HPDE6-E6E7 (cell line): Measurements from ENCODE around the gene ADARB2.
A peak's percentile ranks its signal among the peaks of the same experiment; 100 is the strongest.
"Not testable (repeated sequence)": the region's sequence is repeated elsewhere in the genome, so short reads cannot be mapped to it uniquely, and the experiment has no call there.

ENCODE experiments used
- DNase-seq: peaks from one replicate; pipeline ENCODE4 v3.0.0; 2011; ENCODE audit warnings: missing footprints; ENCODE audit errors: extremely low spot score

ADARB2 gene

DNA sequence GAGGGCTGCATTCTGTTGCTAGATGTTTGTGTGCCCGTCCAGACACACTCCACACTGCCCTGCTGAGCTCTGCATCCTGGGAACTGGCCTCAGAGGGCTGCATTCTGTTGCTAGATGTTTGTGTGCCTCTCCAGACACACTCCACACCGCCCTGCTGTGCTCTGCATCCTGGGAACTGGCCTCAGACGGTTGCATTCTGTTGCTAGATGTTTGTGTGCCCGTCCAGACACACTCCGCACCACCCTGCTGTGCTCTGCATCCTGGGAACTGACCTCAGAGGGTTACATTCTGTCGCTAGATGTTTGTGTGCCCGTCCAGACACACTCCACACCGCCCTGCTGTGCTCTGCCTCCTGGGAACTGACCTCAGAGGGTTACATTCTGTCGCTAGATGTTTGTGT, 120.6 kb downstream of the ADARB2 start:
- not testable (repeated sequence) for DNase-seq

DNA sequence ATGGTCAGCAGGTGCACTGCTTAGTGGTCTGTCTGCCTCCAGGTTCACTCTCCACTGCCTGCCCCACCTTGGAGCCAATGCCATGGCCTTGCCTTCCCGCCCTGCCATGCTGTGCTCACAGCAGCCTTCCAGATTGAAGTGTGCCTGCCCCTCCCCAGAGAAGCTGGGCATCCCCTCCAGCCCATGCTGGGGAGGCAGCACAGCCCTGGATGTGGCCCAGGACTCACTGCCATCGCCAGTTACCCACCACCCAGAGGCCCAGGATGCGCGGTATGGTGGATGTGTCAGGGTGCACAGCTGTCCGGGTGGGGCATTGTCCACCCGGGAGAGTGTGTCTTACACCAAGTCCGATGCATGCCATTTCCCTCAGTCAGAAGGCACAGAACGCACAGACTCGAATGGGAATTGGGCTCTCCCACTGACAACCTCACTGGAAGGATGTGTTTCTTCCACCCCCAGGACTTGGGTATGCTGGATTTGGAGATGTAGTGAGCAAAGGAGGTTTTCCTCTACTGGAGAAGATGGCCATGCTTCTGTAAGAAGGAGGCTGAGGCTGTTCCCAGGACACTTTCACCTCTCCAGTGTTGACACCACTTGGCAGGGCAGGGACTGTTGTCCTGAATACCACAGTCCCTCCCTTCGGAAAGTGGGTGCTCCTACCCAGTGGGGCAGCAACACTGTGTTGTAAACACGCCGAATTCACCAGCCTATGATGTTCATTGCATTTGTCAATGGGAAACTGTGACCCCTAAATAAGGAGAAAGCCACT, 122.0 kb downstream of the ADARB2 start:
- DNase-seq: no peak

DNA sequence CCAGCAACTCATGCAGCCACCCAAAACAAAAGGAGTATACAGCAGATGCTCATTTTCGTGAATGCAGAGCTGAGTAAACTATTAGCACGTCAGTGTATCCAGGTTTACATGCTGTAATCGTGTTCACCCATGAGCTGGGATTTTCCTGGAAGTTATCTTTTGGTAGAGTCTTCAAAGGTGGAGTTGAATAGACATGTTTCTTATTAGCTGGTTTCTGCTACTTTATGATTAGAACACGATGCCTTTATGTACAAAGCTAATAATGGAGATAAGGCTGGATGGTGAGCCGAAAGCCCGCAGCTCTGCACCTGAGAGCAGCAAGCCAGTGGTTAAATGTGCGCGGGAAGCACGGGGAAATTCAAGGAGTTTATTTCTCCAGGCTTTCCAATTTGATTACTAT, 123.8 kb downstream of the ADARB2 start:
- no peak for DNase-seq

DNA sequence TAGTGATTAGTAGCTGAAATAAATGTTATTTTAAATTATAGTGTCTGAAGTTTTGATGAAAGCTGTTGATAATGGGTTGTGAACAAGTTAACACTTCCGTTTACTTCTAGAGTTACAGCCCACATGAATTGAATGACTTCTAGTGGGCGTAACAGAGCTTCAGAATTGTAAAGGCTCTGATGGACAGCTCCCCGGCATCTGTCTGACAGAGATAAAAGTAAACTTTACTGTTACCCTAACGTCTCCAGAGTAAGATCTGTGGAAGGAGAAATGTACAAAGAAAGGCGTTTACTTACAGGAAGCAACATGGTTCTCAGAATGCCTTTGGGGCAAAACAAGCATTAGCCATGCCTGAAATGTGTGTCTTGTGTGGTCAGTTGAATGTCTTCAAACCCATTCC, 124.4 kb downstream of the ADARB2 start:
- no peak for DNase-seq

DNA sequence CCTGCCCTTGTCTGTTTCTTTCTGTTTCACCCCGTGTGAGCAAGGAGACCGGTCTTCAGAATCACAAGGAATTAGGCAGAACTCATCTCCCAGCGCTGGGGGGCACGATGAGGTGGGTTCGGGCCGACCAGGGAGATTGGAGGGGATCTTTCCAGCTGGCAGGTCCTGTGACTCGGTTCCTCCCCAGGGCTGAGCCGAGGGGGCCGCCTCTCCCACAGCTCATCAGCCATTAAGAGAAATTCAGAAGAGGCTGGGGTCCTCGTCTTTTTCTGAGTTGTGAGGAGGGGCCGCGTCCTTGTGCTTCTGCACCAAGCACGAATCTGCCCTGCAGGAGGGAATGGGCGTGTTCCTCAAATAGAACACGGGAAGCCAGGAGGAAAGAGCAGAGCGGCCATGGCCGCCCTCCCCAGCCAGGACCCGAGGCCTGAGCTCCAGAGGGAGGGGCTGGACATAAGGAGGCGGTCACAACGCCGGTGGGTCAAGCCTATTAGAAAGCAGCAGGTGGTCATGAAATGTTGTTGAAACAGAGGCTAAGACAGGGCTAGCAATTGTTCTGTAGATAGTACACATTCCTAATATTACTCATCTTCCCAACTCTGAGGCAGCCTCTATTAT, 125.3 kb downstream of the ADARB2 start:
- DNase-seq: no peak

DNA sequence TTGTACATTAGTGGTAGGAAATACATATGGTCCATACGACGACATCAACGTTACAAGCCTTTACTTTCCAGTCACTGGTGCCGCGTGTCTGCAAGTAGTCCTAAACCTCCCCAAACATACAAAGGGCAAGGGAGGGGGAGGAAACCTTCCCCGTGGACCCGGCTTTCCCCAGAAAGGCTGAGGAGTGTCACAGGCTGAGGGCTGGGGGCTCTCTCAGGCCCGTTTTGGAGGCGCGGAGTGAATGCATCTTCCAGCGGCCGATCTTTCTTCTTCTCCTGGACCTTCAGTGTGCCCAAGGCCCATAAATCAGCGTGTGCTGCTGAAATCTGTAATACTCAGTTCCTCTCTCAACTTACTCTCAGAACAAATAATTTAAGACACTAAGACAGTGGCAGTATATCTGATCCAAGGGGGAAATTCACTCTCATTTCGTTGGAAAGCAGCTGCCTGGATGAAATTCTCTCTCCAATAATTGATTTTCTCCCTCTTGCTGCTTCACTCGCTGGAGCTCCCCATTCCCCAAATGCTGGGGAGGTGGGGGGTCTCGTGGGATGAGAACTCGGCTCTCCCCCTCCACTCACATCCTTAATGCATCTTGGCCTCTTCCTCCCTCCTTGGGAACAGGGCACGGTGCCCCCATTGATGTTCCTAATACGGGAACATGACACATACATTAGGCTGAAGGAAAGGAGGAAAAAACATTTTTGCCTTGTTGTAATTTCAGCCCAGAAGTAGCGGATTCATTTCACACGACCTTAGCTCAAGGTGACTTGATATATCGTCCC, 126.1 kb downstream of the ADARB2 start:
- no peak for DNase-seq

DNA sequence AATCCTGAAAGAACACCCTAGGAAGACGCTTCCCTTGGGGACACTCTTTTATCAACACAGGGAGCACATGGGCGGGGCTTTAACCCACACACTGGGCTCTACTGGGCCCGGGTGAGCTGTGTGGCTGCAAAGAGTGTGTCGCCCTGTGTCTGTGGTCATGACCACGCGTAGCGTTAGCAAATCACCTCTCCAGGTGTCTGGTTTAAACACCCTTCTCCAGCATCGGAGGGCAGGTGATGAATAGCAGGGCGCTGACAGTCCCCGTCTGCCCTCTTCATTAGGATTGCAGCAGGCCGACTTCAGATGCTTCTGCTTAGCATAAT, 127.7 kb downstream of the ADARB2 start:
- DNase-seq: no peak

DNA sequence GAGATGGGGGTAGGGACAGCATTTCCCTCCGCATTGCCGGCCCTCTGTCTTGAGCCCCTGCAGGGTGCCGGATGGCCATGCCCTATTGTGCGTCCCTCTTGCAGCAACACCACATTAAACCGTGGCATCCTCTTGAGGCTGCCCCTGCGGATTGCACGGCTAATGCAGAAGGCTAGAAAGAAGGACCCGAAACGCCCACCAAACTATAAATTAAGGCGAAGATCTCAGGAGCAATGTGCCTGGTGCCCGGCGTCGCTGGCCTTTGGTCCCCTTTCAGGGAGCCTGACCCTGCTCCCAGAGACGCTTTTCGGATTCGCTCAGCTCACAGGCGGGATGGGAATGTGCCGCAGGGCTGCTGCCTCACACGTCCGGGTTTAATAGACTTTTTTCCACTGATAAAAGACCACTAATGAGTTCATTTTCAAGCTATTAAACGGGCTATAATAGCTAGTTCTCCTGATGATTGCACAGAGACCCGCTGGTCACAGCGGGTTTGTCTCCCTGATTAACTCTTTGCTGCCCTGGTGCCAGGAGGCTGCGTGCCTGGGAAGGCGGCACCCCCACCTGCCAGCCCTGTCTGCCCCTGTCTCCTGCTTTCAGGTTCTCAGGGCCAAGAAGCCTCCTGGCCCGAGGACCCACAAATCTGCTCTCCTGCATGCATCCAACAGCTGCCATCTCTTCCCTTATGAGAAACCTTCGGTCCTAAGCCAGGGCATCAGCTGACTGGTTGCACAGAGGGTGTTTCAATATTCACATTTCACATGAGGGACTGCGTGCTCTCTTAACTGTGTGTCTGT, 128.3 kb downstream of the ADARB2 start:
- no peak for DNase-seq

DNA sequence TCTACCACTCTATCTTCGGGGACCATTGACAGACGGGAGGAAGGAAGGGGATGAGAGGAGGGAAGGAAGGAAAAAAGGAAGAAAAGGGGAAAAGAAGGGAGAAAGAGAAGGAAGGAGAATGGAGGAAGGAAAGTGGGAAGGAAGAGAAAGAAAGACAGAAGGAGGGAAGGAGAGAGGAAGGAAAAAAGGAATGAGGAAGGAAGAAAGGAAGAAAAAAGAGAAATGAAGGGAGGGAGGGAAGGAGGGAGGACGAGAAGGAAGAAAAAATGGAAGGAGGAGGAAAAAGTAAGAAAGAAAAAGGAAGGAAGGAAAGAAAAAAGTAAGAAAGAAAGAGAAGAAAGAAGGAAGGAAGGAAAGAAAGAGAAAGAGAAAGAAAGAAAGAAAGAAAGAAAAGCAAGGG, 128.9 kb downstream of the ADARB2 start:
- DNase-seq: no peak

DNA sequence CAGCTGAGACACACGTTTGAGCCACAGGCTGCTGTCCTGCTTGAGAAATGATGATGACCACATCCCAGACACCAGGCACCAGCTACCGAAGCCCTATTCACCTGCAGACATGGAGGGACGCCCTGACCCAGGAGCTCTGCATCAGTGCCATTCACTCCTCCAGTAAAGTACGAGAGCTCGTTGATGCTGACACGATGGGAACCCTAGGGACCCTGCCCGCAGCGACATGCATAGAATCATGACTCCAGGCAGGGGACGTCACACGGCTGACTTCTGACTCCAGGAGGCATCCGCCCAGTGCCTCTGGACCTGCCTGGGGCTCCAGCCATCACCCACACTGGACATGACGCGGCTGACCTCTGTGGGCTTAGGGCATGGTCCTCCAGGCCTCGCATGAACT, 129.9 kb downstream of the ADARB2 start:
- no peak for DNase-seq

DNA sequence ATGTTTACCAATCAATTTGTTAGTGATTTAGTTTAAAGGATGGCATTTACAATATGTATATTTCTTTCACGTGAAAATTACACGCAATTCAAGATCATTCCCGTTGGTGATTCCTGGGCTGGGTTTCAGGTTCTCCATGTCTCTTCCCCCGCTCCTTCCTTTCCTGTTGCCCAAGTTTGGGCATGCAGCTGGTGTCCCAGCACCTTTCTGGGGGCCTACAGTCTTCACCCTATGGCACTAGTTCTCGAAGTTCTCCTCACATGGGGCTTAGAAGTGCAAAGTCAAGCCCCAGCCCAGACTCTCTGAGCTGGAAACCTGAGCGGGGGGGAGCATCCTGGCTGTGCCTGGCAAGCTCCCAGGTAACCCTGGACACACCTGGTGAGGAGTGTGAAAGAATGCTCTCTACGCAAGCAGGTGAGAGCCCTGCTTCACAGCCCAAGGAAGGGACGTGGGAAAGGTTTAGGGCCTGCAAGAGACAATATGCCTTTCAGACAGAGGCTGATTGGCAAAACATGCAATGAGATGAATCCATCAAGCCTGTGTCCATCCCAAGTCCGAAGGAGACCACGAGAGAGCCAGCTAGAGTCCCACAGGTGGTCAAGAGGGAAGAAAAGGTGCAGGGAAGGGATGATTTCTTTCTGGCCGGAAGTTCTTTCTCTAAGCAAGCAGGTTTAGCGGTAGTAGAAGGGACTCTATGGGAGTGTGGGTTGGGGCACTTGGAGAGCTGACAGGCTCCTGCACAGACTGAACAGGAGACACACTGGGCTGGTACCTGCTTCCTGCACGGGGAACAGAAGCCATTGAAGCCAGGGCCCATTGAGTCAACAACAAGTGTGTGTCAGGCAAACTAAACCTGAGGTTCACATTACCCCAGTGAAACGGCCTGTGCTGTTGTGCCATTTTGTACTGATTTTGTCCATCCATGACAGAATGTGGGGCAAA, 131.1 kb downstream of the ADARB2 start:
- no peak for DNase-seq

DNA sequence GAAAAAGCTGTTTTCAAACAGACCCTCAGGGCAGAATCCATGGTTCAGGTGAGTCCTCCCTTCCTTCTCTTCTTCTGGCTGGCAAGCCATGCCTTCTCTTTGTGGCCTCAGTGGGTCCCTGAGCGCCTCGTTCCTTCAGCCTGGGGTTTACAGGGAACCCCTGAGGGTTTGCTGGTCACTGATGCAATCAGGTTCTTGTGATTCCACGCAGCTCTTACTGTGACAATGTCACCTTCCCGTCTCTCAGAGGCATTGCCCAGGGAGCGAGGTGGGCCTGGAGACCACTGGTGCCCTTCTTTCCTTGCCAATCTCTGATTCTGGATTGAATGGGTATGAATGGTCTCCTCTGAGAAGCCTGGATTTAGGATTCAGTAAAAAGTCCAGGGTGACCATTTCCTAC, 132.2 kb downstream of the ADARB2 start:
- DNase-seq: no peak

DNA sequence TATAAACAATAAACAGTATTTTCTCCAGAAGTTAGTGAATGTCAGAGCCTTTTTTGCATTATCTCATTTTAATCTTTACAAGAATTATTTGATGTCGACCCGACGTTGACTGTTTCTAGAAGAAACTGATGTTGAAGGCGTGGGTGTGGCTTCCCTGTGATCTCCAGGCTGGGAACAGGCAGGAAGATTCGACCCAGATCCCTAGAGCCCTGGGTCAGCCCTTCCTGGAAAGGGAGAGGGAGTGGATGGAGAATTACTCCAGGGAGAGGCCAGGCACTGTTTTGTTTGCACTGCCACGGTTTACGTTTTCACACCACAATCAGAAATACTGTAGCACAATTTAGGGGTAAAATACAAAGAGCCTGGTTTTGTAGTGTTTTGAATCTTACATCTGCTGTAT, 133.1 kb downstream of the ADARB2 start:
- DNase-seq: no peak

DNA sequence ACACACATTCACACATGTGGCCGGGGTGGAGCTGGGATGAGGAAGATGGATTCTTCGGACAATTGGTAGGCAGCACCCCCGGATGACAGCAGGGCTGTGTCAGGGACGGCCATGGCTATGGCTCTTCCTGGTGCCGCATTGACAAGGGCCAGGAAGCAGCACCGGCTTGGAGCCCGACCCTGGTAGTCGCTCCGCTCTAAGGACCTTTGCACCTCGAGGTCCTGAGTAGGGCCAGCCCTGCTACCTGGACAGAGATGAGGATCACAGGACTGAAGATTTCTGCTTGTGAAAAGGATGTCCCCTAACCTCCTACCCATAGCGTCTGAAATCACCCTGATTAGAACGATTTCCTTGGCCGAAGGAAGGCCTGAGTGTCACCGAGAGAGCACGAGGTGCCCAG, 134.1 kb downstream of the ADARB2 start:
- no peak for DNase-seq

DNA sequence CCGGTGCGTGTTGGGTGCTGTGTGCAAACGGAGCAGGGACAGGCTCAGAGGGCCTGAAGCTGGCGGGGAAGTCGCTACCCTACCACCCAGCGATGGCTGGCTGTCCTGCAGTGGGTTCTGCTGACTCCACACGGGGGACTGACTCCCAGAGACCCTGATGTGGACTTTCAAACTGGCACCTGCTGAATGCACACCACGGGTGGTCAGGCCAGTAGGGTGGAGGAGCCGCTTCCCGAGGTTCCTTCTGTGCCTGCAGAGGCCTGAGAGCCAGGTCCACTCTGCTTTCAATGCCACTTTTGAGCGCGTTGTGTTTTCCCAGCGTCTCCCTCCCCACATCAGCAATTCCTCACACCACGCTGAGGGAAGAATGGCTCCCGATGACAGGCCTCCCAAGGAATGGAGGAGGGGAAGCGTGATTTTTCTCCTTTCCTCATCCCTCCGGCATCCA, 135.3 kb downstream of the ADARB2 start:
- DNase-seq: no peak

DNA sequence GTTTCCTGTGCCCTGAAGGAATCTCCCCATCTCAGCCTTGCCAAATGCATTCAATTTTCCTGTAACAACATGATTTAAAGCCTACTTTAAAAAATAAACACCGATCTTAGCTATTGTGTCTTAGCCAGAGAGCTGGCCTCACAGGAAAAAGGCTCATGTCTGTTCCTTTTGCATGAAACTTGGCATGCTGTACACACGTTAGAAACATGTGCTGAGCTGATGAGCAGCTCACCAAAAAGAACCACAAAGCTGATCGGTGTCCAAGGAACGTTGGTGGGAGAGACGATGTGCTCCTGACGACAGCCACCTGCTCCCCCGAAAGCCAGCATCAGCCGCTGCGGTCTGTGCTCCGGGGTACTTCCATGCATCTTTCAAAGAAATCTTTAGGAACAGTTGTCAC, 135.9 kb downstream of the ADARB2 start:
- DNase-seq: no peak

DNA sequence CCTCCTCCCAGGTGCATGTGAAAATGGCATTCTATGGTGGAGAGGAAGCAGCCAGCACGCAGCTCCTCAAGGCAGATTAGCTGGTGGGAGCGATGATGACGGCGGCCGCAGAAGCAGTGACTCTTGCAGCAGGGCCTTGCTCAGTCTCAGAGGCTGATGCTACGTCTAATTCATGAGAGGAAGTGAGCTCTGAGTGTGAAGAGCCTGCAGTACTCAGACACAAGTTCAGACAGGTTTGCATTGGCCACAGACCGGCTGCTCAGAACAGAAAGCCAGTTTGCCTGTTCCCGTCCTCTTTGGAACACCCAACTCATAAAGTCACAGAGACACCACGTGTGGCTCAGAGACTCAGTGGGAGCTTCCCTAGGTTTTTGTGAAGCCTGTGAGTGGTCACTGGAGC, 136.5 kb downstream of the ADARB2 start:
- peak; percentile 2 for DNase-seq

DNA sequence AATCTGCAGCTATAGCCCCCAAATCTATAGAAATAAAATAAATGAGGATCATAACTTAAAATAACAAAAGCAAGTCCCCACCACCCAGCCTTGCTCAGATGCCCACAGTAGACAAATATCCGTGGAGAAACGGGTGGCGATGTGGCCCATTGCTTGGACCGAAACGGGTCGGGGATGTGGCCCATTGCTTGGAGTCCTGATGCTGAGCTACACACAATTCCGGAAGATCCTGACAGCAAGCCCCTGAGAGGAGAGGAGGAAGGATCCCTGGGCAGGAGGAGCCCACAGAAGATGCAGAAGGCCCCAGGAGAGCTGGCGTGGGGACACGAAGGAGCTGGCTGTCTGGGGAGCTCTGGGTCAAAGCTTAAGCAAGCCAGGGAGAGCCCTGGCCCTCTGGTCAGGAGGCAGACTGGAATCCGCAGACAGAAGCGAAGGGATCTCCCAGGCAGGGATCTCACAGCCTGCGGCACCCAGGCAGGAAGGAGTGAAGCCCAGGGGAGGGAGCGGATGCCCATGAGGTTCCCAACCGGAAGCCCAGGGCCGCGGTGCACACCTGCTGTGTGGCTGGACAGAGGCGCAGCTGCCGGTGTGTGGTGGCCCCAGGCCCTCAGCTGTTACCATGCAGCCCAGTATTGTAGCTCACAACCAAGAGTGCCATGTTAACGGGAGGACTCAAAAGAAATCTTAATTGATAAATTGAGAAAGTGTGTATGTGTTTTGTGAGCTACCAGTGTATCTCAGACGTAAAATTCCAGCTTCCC, 138.8 kb downstream of the ADARB2 start:
- DNase-seq: no peak

DNA sequence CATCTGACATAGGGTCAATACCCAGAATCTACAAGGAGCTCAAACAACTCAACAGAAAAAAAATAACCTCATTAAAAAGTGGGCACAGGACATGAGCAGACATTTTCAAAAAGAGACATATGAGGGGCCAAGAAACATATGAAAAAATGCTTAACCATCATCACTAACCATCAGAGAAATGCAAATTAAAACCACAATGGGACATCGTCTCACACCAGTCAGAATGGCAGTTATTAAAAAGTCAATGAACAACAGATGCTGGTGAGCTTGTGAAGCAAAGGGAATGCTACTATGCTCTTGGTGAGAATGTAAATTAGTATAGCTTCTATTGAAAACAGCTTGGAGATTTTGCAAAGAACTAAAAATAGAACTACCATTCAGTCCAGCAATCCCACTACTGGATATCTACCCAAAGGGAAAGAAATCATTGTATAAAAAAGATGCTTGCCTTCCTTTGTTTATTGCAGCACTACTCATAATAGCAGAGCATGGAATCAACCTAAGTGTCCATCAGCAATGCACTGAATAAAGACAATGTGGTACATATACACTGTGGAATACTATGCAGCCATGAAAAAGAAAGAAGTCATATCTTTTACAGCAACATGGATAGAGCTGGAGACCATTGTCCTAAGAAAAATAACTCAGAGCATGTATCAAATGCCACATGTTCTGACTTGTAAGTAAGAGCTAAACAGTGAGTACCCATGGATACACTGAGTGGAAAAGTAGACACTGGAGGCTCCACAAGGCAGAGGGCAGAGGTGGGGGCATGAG, 139.8 kb downstream of the ADARB2 start:
- DNase-seq: no peak
